ENCODE measurements around the gene HAUS3.
"Not testable (repeated sequence)": the region's sequence is repeated elsewhere in the genome, so short reads cannot be mapped to it uniquely, and the experiment has no call there.

HAUS3 gene

DNA sequence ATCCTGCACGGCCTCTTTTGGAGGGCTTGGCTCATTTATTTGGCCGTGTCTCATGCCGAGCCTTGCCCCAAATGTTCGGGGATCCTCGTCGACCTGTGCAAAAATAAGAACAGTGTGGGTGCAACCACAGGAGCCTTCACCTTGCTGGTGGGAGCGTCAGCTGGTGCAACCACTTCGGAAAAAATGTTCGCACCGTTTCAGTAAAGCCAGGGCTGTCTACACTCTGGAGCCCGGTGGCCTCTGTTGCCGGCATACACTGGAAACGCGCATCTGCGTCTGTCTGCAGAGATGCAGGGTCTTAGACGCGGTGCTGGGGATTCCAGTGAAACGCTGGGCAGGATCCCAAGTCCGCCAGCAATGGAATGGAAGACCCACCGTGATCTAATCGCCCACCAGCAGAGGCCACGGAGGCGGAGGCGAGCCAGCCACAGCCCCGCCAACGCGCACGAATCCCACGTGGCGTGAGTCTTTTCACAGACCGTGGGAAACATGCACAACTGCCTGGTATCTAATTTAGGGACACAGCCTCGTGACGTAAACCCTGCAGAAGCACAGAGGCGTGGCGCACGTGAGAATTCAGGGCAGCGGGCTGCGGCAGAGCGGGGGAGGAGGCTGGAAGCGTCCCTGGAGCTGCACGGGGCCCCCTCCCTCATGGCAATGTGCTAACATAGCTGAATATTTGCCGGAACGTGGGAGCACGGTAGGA is 33.8 kb upstream of the HAUS3 start:
- no peak for DNase-seq (ENCODE audit: low read depth in 2 of 2)

DNA sequence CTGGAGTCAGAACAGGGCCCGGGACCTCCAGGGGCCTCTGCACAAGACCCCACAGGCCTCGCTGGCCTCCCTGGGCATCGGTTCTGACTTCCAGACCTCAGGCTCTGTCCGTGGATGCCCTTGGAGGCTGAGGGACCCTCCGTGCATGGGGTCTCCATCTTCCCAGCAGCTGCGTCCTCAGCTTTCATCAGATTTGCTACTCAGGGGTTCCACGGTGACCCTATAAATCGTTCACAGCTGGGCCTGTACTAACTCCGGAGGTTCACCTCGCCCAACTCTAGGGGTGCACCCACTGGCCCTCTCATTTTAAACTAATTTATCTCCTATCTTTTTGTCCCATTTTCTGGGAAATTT is 33.1 kb upstream of the HAUS3 start:
- DNase-seq (ENCODE audit: low read depth in 2 of 2), result not testable (repeated sequence)

DNA sequence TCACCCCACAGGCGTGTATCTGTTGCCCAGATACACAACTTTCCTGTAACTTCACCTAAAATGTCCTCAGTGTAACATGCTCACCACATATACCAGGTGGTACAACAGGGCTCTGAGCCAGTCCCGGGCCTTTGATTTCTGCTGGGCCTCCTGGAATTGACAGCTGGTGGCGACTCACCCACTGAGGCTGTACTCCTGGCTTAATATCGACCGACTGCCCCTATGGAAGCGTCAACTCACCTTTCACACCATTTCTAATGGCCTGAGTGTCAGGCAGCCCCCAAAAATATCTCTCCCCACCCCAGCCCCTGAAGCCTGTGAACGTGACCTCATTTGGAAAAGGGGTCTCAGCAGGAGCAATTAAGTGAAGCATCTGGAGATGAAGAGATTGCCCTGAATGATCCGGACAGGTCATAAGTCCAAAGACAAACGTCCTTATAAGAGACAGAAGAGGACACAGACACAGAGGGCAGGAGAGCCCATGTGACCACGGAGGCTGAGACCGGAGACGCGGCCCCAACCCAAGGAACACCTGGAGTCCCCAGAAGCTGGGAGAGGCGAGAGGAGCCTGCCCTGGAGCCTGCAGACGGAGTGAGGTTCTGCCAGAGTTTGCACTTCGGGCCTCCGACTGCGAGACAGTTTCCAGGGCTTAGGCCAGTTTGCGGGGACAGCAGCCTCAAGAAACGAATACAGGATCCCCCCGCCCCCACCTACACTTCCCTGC is 32.6 kb upstream of the HAUS3 start:
- no peak for DNase-seq (ENCODE audit: low read depth in 2 of 2)

DNA sequence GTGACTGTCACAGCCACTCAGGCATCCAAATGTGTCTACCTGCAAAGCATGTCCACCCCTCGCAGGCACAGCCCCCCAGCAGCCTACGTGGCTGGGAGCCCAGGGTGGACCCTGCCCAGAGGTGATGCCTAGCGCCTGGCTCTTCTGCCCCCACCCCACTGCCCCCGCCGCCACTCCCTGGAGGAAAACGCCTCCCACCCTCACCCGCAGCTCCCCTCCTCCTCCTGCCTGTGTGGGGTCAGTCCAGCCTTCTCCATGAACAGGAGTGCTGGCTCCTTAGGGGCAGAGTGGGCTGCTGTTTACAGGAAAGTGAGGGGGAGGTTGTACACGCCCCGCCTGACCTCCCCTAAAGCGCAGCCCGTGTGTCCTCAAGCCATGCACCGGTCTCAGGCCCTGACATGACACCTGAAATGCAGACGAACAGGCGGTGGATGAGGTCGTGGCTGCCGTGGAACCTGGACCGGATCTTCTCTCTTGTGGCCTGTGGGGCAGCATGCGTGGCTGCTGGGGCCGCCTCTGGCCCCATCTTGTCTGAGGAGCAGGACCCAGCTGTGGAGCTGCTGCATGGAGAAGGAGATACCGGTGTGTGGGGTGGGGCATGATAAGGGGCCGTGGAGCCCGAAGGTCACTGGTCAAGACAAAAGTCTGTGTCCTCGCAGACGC is 31.9 kb upstream of the HAUS3 start:
- no peak for DNase-seq (ENCODE audit: low read depth in 2 of 2)

DNA sequence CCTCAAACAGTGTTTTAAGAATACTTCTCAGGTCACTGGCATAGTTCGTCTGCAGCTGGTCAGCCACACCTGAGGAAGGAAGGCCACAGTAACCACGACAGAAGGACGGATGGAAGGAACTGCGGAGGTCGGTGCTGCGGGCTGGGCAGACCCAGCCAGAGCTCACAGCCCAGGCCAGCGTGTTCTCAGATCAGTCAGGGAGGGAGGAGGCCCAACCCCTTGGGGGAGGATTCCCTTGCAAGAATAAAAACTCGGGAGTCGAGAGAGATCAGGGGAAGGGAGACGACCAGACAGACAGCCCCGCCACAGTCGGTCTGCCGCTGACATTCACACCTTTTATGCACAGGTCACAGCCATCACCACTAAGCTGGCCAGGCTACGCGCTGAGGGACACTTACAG is 31.3 kb upstream of the HAUS3 start:
- no peak for DNase-seq (ENCODE audit: low read depth in 2 of 2)

DNA sequence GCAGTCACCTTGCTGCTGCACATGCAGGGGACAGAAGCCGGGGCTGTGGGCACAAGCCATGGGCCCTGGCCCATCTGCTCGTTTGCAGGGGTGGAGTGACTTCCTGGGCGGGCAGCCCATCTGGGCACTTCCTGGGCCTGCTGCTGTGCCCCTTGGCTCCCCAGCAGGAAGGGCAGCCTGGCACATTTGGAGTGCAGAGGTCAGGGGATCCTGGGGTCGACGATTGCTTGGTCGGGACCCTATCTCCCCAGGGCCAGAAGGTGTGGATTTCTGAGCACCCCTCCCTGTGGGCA is 30.9 kb upstream of the HAUS3 start:
- DNase-seq (ENCODE audit: low read depth in 2 of 2), result no peak

DNA sequence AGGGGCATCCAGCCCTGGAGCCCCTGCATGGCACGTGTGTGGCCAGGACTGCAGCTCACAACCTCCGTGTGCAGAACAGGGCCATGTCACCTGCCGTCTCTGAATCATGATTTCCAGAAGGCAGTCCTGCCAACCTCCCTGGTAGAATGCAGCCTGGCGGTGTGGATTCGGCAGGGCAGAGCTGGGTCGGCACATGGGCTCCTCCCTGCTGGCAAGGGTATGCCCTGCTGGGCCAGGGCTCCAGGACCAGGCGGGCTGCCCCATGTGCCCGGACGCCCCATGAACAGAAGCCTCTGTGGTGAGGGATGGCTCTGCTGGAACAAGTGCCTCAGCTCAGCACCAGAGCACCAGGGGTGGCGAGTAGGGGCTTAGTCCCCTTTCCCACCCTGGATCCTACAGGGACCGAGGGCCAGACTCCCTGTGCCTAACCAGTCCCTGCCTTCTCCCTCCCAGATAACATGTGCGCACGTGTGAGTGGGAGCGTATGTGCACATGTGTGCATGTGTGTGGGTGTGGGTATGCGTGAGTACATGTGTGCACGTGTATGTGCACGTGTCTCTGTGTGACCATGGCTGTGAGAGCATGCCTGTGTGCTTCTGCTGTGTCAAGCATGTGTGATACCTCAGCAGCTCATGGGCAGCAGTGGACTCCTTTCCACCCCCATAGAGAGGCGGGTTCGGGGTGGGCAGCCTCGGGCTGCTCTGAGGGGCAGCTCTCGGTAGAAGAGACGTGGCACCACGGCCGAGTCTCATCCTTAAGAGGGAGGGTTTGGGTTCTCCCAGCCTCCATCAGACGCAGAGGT is 30.3 kb upstream of the HAUS3 start:
- no peak for DNase-seq (ENCODE audit: low read depth in 2 of 2)

DNA sequence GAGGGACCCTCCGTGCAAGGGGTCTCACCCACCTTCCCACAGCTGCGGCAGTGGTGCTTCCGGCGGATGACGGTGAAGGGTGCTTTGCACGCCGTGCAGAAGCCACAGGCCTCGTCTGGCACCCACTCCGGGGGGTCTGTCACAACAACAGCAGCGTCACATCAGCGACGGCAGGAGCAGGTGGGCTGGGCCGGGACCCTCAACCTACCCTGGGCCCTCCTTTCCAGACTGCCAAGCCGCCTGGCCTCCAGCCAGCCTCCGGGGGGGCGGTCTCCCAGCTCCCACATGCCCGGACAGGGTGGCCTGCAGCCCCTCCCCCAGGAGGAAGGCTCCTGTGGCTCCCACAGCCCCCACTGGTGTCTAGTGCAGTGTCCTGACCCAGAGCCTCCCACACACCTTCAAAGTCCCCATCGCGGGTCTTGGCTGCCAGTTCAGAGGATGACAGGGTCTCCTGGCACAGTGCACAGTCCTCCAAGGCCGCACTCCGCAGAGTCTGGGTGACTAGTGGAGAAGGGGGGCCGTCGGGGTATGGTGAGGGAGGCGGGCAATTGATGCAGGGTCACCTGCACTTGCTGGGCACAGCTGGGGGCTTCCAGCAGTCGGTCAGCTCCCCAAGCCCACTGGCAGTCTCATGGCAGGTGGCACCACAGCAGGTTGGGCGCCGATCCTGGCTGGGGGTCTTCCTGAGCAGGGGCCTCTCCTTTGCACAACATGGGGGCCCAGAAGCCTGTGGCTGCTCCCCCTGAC is 29.5 kb upstream of the HAUS3 start:
- no peak for DNase-seq (ENCODE audit: low read depth in 2 of 2)

DNA sequence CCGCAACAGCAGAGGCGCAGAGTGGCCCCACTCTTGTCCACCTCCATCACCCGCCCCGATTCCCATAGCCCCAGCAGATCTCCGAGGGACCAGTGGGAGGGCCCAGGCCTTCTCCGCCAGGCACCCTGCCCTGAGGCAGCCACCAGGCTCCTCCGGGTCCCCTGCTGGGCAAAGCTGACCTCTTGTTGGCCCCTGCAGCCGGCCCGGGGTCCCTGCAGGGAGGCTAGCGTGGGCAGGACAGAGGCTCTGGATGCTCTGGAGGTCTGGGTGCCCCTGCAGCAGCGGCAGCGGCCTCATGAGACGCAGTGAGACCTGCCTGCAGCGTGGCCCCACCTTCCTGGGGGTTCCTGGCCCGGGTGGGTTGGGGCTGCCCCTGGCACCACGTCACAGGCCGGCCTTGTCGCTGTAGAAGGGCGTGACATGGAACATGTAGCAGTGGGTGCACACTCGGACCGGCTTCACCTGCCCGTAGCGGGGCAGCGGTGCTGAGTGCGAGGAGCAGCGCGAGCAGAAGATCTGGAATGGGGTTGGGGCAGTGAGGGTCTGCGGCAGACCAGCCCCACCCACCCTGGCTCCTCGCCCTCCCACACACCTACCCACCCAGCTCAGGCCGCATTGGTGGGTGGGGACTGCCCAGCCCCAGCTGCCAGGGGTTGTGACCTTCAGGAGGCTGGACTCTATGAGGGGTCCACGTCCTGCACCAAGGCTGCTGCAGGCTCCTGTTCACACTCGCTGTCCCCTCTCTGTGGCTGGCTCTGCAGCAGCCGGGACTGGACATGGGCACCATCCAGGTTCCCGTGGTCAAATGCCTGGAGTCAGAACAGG is 28.6 kb upstream of the HAUS3 start:
- DNase-seq (ENCODE audit: low read depth in 2 of 2), result no peak

DNA sequence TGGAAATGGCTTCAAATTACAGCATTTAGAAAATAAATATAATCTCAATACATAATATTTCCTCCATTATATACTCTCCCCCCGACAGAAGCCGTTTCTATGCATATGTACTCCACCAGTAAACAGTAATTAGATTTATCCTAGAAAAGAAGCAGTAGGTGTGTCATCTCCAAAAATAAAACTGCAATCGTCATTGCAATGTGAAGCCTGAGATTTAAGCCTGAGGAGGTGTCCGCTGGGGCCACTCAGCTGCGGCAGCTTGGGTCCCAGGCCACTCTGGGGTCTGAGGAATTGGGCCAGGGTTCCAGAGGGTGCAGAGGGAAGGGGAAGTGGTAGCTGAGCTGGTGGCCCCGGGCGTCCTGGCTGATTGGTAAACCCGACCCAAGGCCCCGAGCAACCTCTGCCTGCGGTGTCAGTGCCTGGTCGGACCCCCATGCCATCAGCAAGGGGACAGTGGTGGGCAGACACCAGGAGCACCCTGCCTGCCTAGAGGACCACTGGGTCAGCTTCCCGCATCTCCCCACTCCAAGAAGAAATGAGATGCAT is 27.8 kb upstream of the HAUS3 start:
- DNase-seq (ENCODE audit: low read depth in 2 of 2), result no peak

DNA sequence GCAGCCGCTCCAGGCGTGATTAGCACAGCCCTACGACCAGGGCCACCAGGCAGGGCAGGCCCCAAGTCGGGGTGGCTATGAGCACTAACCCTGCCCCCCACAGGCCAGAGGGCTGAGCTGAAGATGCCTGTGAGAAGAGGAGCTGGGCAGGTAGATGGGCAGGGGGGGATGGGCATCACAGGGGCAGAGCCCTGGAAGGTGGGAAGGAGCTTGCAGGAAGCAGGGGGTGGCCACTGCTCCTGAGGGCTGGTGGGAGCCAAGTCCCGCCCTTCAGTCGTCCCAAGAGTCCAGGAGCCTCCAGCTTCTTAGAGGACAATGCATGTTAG is 27.2 kb upstream of the HAUS3 start:
- no peak for DNase-seq (ENCODE audit: low read depth in 2 of 2)

DNA sequence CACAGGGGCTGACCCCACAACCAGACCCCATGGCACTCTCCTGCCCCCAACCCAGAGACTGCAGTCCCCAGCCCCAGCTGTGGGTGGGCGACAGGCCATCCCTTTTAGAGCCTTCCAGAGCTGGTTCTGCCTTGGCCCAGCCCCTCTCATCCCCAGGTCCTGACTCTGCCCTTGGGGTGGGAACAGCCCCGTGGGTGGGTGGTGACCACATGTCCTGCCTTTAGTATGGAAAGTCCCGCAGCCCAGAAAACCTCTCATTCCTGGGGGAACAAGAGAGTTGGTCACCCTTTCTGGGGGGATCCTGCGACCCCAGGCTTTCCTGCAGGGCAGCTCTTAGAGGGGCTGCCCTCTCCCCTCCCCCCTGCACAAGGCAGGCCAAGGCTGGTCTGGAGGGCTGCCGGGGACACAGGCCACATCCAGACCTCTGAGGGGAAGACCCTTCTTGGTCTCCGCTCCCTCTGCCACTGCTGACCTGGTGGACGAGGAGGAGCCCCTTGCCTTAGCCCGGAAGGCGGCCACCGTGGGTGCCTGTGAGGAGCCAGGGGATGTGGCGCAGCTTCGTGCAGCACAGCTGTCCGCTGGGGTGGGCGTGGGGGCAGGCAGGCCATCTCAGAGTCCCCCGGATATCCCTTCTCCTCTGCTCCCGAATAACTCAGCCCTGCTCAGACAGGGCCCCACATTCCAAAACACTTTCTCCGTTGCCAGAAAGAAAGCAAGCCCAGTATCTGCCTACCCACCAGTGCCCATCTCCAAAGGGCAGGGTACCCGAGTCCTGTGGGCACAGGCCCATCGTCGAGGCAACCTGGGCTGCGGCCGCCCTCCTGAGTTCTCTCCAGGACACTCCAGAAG is 26.7 kb upstream of the HAUS3 start:
- DNase-seq (ENCODE audit: low read depth in 2 of 2), result no peak

DNA sequence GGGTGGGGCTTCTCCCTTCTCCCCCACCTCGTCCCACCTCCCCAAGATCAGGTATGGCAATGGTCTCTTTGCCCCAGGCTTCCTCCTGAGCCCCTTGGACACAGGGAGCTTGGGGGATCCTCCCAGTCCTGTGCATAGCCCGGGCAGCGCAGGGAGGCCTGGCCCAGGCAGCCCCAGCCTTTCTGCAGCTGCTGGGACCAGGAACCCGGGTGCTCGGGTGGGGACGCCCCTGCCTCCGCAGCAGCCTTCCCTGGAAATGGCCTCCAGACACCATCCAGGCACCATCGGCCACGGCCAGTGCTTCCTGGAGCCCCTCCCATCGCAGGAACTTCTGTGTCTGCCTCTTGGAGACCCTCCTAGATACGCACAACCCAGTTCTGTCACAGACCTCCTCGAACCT is 25.9 kb upstream of the HAUS3 start:
- DNase-seq (ENCODE audit: low read depth in 2 of 2), result no peak

DNA sequence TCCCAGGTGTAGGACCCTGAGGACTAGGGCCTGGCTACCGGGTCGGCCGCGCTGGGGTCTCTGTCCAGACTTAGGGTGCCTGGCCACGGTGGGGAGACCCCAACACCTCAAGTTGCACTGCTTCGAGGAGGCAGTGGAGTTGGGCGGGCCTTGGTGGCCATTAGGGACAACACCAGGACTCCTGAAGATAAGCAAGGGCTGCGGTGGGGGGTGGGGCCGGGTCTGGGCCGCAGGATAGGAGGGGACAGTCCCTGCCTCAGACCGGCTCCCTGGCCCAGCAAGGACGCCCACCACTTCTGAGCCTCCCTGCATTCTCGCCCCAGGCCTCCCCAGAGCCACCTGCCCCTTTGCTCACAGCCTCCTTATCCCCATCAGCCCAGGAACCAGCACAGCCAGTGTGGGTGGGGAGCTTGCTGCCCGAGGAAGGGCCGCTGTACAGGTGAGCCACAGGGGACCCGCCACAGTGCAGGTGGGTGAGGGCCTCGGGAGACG is 25.4 kb upstream of the HAUS3 start:
- no peak for DNase-seq (ENCODE audit: low read depth in 2 of 2)

DNA sequence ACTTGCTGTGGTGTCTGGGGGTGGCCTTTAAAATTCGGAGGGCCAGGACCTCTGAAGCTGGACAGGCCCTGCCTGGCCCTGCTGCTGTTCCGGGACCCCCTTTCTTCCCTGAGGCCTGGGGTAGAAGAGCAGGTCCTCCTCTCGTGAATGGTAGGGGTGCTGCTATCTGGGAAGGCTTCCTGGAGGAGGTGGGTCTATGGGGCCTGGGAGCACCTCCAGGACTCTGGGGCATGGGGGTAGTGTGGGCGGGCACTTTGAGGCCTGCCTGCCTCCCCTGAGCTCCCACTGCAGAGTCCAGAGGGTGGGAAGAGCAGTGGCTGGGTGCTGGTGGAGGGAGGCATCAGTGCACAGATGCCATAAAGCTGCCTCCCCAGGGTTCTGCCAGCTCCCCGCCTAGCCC is 24.9 kb upstream of the HAUS3 start:
- DNase-seq (ENCODE audit: low read depth in 2 of 2), result no peak

DNA sequence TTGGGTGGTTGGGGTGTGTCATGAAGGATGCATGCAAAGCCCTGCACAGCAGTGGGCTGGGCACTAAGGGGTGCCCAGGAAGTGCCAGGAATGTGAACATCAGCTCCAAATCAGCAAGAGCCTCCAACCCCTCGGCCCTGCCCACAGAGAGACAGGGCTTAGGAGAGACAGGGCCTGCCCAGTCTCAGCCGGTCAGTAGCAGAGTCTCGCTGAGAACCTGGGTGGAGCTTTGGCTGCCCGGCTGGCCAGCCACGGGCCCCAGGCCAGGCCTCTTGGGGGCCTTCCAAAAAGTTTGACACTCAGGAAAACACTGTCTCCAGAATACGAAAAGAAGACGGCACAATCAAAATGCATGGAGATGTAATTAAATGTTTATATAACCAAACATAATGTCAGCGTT is 24.3 kb upstream of the HAUS3 start:
- DNase-seq (ENCODE audit: low read depth in 2 of 2), result no peak

DNA sequence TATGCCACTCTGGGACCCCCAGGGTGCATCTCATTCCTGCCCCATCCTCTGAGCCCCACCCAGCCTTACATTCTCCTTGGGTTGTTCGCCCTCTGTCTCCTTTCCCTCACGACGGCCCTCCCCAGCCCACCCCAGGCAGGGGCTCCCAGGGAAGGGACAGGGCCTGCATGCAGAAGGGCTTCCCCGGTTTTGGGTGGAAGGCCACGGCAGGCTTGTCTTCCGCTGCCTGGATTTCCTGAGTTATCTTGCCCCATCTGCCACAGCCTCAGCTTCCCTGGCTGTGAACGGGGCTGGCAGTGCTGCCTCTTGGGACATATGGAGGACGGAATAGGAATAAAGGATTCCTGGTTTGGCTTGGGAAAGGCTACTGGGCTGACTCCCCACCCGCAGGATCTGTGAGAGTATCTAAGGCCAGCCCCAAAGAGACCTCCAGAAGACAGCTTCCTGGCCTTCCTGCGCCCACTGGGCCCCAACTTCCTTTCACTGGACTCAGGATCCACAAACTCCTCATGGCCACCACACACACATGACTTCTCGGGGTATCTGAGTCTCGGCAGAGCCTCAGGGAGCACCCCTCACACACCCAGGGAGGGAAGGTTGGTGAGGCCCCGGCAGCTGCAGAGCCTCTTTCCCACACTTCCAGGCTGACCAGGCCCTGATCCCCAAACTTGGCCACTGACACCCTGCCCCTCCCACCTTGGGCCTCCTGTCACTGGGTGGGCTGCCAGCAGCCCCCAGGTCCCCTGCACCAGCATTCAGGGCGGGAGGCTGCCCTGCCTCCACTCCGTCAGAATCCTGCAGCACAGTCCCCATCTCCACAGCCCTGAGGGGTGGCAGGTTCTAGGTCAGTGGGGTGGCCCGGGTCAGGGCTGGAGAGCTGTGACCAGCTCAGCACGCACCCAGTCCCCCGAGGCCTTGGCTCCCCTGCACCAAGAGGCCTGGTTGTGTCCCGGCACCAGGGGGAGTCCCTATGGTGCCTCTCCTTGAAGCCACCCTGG is 23.5 kb upstream of the HAUS3 start:
- no peak for DNase-seq (ENCODE audit: low read depth in 2 of 2)

DNA sequence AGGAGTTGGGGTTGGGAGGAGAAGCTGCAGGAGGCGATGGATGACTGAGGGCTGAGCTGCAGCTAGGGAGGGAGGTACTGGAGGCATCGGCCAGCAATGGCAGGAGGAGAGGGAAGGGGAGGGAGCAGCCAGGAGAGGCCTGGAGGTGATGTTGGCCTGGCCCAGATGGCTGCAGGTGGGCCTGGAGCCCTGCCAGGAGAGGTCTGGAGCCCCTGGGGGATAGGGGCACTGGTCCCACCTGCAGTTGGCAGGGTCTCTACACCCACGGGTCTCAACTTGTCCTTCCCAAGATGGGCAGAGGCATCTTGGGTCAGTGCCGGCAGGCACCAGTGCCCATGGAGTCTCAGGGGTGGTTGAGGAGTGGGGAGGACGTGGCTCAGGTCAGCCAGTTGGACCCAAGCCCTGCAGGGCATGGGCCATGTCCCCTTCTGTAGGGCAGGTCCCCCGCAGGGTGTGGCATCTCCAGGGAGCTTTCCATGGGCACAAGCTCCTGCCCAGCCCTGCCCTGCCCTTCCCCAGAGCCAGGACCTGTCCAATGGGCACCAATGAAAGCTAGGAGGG is 22.6 kb upstream of the HAUS3 start:
- no peak for DNase-seq (ENCODE audit: low read depth in 2 of 2)
